ENCODE data around the gene AACS. TPM values are rescaled to one million over a fixed set of nuclear protein-coding genes. Genes with fewer than 3 reads are reported as not detected.
"Not testable (repeated sequence)": the region's sequence is repeated elsewhere in the genome, so short reads cannot be mapped to it uniquely, and the experiment has no call there.

Gene AACS
- total and polyA plus RNA-seq, 4 donors, result 19.8 to 37.0 (median 24.5) TPM

- WGBS (ENCODE audit: insufficient coverage), result 56% methylated on average over 8 of the region's 8 CpGs
- H3K4me3 ChIP-seq (ENCODE audit: low read depth, low read length), result no peak overlapping the region
- H3K27ac ChIP-seq (ENCODE audit: low read depth, low read length), result no peak overlapping the region
- H3K4me1 ChIP-seq (ENCODE audit: control insufficient read depth, insufficient read depth, low read length), result peaks cover 33% of the 10 kb centered on the region
- peaks cover 20% of the 10 kb centered on the region for H3K36me3 ChIP-seq (ENCODE audit: control insufficient read depth, insufficient read depth, low read length)
- H3K9me3 ChIP-seq (ENCODE audit: control insufficient read depth, insufficient read depth, low read length), result no peaks in the 10 kb centered on the region
- no peaks in the 10 kb centered on the region for H3K27me3 ChIP-seq (ENCODE audit: control insufficient read depth, insufficient read depth, low read length)
- DNase-seq (ENCODE audit: low read depth in 4 of 6, low spot score in 6 of 6), result peak in 3 of 6 donors; percentile 38 to 85 (median 63)
Observed at GRCh38 chr12:125069616-125070015, 4.4 kb downstream of the AACS start.

GRCh38 chr12:125070112-125070511, 4.9 kb downstream of the AACS start:
- WGBS (ENCODE audit: insufficient coverage), result 64% methylated on average over 3 of the region's 6 CpGs
- no peak overlapping the region for H3K4me3 ChIP-seq (ENCODE audit: low read depth, low read length)
- DNase-seq (ENCODE audit: low read depth in 4 of 6, low spot score in 6 of 6), result peak in 2 of 6 donors; percentile 56 to 80
- no peak overlapping the region for H3K27ac ChIP-seq (ENCODE audit: low read depth, low read length)
- H3K27me3 ChIP-seq (ENCODE audit: control insufficient read depth, insufficient read depth, low read length), result no peaks in the 10 kb centered on the region
- peaks cover 20% of the 10 kb centered on the region for H3K36me3 ChIP-seq (ENCODE audit: control insufficient read depth, insufficient read depth, low read length)
- no peaks in the 10 kb centered on the region for H3K9me3 ChIP-seq (ENCODE audit: control insufficient read depth, insufficient read depth, low read length)
- peaks cover 33% of the 10 kb centered on the region for H3K4me1 ChIP-seq (ENCODE audit: control insufficient read depth, insufficient read depth, low read length)

- no peak for DNase-seq (ENCODE audit: low read depth in 4 of 6, low spot score in 6 of 6)
- H3K27me3 ChIP-seq (ENCODE audit: control insufficient read depth, insufficient read depth, low read length), result no peaks in the 10 kb centered on the region
- H3K27ac ChIP-seq (ENCODE audit: low read depth, low read length), result no peak overlapping the region
- H3K36me3 ChIP-seq (ENCODE audit: control insufficient read depth, insufficient read depth, low read length), result peaks cover 20% of the 10 kb centered on the region
- no peak overlapping the region for H3K4me3 ChIP-seq (ENCODE audit: low read depth, low read length)
- peaks cover 31% of the 10 kb centered on the region for H3K4me1 ChIP-seq (ENCODE audit: control insufficient read depth, insufficient read depth, low read length)
- H3K9me3 ChIP-seq (ENCODE audit: control insufficient read depth, insufficient read depth, low read length), result no peaks in the 10 kb centered on the region
- WGBS (ENCODE audit: insufficient coverage), result 98% methylated on average over 5 of the region's 11 CpGs
Observed at GRCh38 chr12:125070661-125071390, 5.6 kb downstream of the AACS start.

GRCh38 chr12:125071456-125071855, 6.2 kb downstream of the AACS start:
- H3K4me1 ChIP-seq (ENCODE audit: control insufficient read depth, insufficient read depth, low read length), result peaks cover 24% of the 10 kb centered on the region
- DNase-seq (ENCODE audit: low read depth in 4 of 6, low spot score in 6 of 6), result no peak
- no peak overlapping the region for H3K4me3 ChIP-seq (ENCODE audit: low read depth, low read length)
- no peaks in the 10 kb centered on the region for H3K9me3 ChIP-seq (ENCODE audit: control insufficient read depth, insufficient read depth, low read length)
- WGBS (ENCODE audit: insufficient coverage), result 88% methylated on average over 11 of the region's 12 CpGs
- no peak overlapping the region for H3K27ac ChIP-seq (ENCODE audit: low read depth, low read length)
- peaks cover 25% of the 10 kb centered on the region for H3K36me3 ChIP-seq (ENCODE audit: control insufficient read depth, insufficient read depth, low read length)
- H3K27me3 ChIP-seq (ENCODE audit: control insufficient read depth, insufficient read depth, low read length), result no peaks in the 10 kb centered on the region

- H3K27me3 ChIP-seq (ENCODE audit: control insufficient read depth, insufficient read depth, low read length), result no peaks in the 10 kb centered on the region
- H3K27ac ChIP-seq (ENCODE audit: low read depth, low read length), result no peak overlapping the region
- peaks cover 31% of the 10 kb centered on the region for H3K36me3 ChIP-seq (ENCODE audit: control insufficient read depth, insufficient read depth, low read length)
- 90% methylated on average over 2 of the region's 2 CpGs for WGBS (ENCODE audit: insufficient coverage)
- no peak overlapping the region for H3K4me3 ChIP-seq (ENCODE audit: low read depth, low read length)
- peaks cover 17% of the 10 kb centered on the region for H3K4me1 ChIP-seq (ENCODE audit: control insufficient read depth, insufficient read depth, low read length)
- no peaks in the 10 kb centered on the region for H3K9me3 ChIP-seq (ENCODE audit: control insufficient read depth, insufficient read depth, low read length)
- DNase-seq (ENCODE audit: low read depth in 4 of 6, low spot score in 6 of 6), result no peak
Observed at GRCh38 chr12:125072496-125072895, 7.3 kb downstream of the AACS start.

- peaks cover 41% of the 10 kb centered on the region for H3K36me3 ChIP-seq (ENCODE audit: control insufficient read depth, insufficient read depth, low read length)
Observed at GRCh38 chr12:125074294-125074693, 9.1 kb downstream of the AACS start.

GRCh38 chr12:125076103-125076502, 10.9 kb downstream of the AACS start:
- DNase-seq (ENCODE audit: low read depth in 4 of 6, low spot score in 6 of 6), result no peak
- Histone ChIP-seq H3K4me3 (ENCODE audit: low read depth, low read length) (no peak overlapping the region), H3K4me1 (ENCODE audit: control insufficient read depth, insufficient read depth, low read length) (no peaks in the 10 kb centered on the region), H3K27me3 (ENCODE audit: control insufficient read depth, insufficient read depth, low read length) (no peaks in the 10 kb centered on the region), H3K27ac (ENCODE audit: low read depth, low read length) (no peak overlapping the region), H3K36me3 (ENCODE audit: control insufficient read depth, insufficient read depth, low read length) (peaks cover 37% of the 10 kb centered on the region), H3K9me3 (ENCODE audit: control insufficient read depth, insufficient read depth, low read length) (no peaks in the 10 kb centered on the region)
- 94% methylated on average over 5 of the region's 6 CpGs for WGBS (ENCODE audit: insufficient coverage)

More at GRCh38 chr12:125074294-125074693, 9.1 kb downstream of the AACS start:
- H3K9me3 ChIP-seq (ENCODE audit: control insufficient read depth, insufficient read depth, low read length); H3K4me1 ChIP-seq (ENCODE audit: control insufficient read depth, insufficient read depth, low read length); DNase-seq (ENCODE audit: low read depth in 4 of 6, low spot score in 6 of 6); H3K27me3 ChIP-seq (ENCODE audit: control insufficient read depth, insufficient read depth, low read length); H3K4me3 ChIP-seq (ENCODE audit: low read depth, low read length); H3K27ac ChIP-seq (ENCODE audit: low read depth, low read length): not testable (repeated sequence)
- 86% methylated on average over 1 of the region's 2 CpGs for WGBS (ENCODE audit: insufficient coverage)

GRCh38 chr12:125079084-125079483, 13.8 kb downstream of the AACS start:
- Histone ChIP-seq H3K4me3 (ENCODE audit: low read depth, low read length) (no peak overlapping the region), H3K36me3 (ENCODE audit: control insufficient read depth, insufficient read depth, low read length) (peaks cover 42% of the 10 kb centered on the region), H3K4me1 (ENCODE audit: control insufficient read depth, insufficient read depth, low read length) (no peaks in the 10 kb centered on the region), H3K9me3 (ENCODE audit: control insufficient read depth, insufficient read depth, low read length) (no peaks in the 10 kb centered on the region), H3K27me3 (ENCODE audit: control insufficient read depth, insufficient read depth, low read length) (no peaks in the 10 kb centered on the region), H3K27ac (ENCODE audit: low read depth, low read length) (no peak overlapping the region)
- 94% methylated on average over 10 of the region's 10 CpGs for WGBS (ENCODE audit: insufficient coverage)
- DNase-seq (ENCODE audit: low read depth in 4 of 6, low spot score in 6 of 6), result no peak

GRCh38 chr12:125079648-125080645, 14.7 kb downstream of the AACS start:
- H3K4me3 ChIP-seq (ENCODE audit: low read depth, low read length), result no peak overlapping the region
- H3K36me3 ChIP-seq (ENCODE audit: control insufficient read depth, insufficient read depth, low read length), result peaks cover 49% of the 10 kb centered on the region
- no peaks in the 10 kb centered on the region for H3K4me1 ChIP-seq (ENCODE audit: control insufficient read depth, insufficient read depth, low read length)
- H3K27ac ChIP-seq (ENCODE audit: low read depth, low read length), result peak overlapping the region; percentile 29
- H3K9me3 ChIP-seq (ENCODE audit: control insufficient read depth, insufficient read depth, low read length), result no peaks in the 10 kb centered on the region
- WGBS (ENCODE audit: insufficient coverage), result 88% methylated on average over 11 of the region's 15 CpGs
- no peak for DNase-seq (ENCODE audit: low read depth in 4 of 6, low spot score in 6 of 6)
- H3K27me3 ChIP-seq (ENCODE audit: control insufficient read depth, insufficient read depth, low read length), result no peaks in the 10 kb centered on the region

All from spinal cord (tissue), 10 donors.